ENCODE measurements around the gene HMX3. TPM values are rescaled to one million over a fixed set of nuclear protein-coding genes. Genes with fewer than 3 reads are reported as not detected.

HMX3 gene
- total RNA-seq, 1 donor from 2014 or later, result not detected

DNA sequence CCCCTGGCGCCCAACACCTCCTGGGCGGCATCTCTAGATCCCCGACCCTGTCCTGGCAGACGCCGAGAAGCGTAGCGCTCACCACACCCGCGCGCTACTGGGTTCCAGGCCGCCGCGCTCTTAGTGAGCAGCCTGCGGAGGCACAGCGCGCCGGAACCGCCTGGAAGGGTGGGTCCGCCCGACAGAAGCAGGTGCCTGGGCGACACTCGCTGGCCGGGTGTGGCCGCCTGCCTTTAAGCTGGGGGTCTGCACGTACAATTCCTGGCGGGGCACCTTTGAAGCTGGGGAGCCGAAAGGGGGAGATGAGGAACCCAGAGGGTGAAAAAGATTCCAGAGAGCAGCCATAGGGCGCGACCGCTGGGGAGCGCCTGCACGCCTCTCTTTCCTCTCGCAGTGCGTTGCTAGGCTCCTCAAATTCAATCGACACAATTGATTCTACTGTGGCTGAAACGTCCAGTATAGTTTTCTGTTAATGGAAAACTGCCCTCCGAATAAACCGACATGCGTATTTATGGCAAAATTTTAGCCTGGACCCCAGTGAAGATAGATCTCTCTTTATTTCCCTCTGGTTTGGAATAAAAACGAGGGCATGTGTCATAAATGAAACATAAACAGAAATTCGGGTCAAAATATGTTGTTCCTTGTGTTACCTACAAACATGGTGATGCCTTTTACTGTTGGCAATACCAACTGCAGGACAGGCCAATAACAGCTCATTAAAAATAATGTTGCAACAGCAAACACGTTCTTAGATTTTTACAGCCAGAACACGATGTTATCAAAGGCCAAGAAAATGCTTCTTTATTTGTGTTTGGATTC is 4.6 kb downstream of the HMX3 start:
- Histone ChIP-seq H3K36me3 (ENCODE audit: control insufficient read depth, insufficient read depth, low read length) (no peaks in the 10 kb centered on the region), H3K27me3 (ENCODE audit: control insufficient read depth, insufficient read depth, low read length) (peaks cover 87% of the 10 kb centered on the region), H3K4me3 (ENCODE audit: low read depth, low read length) (no peak overlapping the region)
- TF ChIP-seq, protein P1, sequence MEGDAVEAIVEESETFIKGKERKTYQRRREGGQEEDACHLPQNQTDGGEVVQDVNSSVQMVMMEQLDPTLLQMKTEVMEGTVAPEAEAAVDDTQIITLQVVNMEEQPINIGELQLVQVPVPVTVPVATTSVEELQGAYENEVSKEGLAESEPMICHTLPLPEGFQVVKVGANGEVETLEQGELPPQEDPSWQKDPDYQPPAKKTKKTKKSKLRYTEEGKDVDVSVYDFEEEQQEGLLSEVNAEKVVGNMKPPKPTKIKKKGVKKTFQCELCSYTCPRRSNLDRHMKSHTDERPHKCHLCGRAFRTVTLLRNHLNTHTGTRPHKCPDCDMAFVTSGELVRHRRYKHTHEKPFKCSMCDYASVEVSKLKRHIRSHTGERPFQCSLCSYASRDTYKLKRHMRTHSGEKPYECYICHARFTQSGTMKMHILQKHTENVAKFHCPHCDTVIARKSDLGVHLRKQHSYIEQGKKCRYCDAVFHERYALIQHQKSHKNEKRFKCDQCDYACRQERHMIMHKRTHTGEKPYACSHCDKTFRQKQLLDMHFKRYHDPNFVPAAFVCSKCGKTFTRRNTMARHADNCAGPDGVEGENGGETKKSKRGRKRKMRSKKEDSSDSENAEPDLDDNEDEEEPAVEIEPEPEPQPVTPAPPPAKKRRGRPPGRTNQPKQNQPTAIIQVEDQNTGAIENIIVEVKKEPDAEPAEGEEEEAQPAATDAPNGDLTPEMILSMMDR (IDR thresholded peaks at IDR 0.05; ENCODE audit: insufficient read depth, low read length, severe bottlenecking), result peak; percentile 29
- no peak for DNase-seq (ENCODE audit: low read depth)
- no peak for FAIRE-seq

- TF ChIP-seq, protein P1 (IDR thresholded peaks at IDR 0.05; ENCODE audit: insufficient read depth, low read length, severe bottlenecking), result no peak
- peaks cover 89% of the 10 kb centered on the region for H3K27me3 ChIP-seq (ENCODE audit: control insufficient read depth, insufficient read depth, low read length)
- no peaks in the 10 kb centered on the region for H3K36me3 ChIP-seq (ENCODE audit: control insufficient read depth, insufficient read depth, low read length)
- H3K4me3 ChIP-seq (ENCODE audit: low read depth, low read length), result no peak overlapping the region
- no peak for FAIRE-seq
- DNase-seq (ENCODE audit: low read depth), result no peak
Measured at GRCh38 chr10:123140983-123141390, 5.2 kb downstream of the HMX3 start.

GRCh38 chr10:123141791-123142700 is 6.3 kb downstream of the HMX3 start:
- Histone ChIP-seq H3K4me3 (ENCODE audit: low read depth, low read length) (no peak overlapping the region), H3K27me3 (ENCODE audit: control insufficient read depth, insufficient read depth, low read length) (peaks cover 89% of the 10 kb centered on the region), H3K36me3 (ENCODE audit: control insufficient read depth, insufficient read depth, low read length) (no peaks in the 10 kb centered on the region)
- FAIRE-seq, result peak; percentile 62
- DNase-seq (ENCODE audit: low read depth), result no peak
- TF ChIP-seq, protein P1 (IDR thresholded peaks at IDR 0.05; ENCODE audit: insufficient read depth, low read length, severe bottlenecking), result no peak

- Histone ChIP-seq H3K4me3 (ENCODE audit: low read depth, low read length) (no peak overlapping the region), H3K36me3 (ENCODE audit: control insufficient read depth, insufficient read depth, low read length) (no peaks in the 10 kb centered on the region), H3K27me3 (ENCODE audit: control insufficient read depth, insufficient read depth, low read length) (peaks cover 90% of the 10 kb centered on the region)
- FAIRE-seq (no peak), DNase-seq (ENCODE audit: low read depth) (no peak)
- TF ChIP-seq, protein P1 (IDR thresholded peaks at IDR 0.05; ENCODE audit: insufficient read depth, low read length, severe bottlenecking), result no peak
Measured at GRCh38 chr10:123142701-123143161, 7.0 kb downstream of the HMX3 start.

DNA sequence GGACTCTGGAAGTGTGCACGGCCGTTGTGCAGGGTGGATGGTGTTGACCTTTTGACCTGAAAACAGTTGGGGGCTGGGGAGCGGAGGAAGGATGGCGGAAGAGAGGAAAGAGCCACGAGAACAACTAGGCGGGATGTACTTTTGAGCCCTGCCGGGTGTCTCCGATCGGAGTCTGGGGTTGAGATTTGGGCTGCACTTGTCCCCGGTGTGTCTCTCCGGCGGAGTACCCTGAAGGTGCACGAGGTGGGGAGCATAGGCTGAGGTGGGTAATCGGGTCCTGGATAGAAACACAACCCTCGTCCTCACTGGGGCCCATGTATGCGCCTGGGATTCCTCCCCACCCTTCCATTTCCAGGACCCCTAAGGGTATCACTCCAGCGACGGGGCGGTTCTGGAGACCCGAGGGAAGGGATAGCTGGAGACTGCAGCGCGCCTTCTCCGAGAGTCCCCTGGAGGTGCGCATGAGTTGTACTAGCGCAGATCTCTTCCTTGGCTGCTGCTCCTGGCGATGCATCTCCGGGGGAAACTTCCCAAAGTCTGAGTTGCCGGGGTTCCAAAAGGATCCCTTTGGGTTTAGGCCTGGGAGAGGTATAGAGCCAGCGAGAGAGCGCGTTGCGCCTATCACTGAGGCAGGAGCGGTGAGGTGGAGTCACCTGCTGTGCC is 7.5 kb downstream of the HMX3 start:
- TF ChIP-seq, protein P1 (IDR thresholded peaks at IDR 0.05; ENCODE audit: insufficient read depth, low read length, severe bottlenecking), result no peak
- Histone ChIP-seq H3K4me3 (ENCODE audit: low read depth, low read length) (no peak overlapping the region), H3K27me3 (ENCODE audit: control insufficient read depth, insufficient read depth, low read length) (peaks cover 88% of the 10 kb centered on the region), H3K36me3 (ENCODE audit: control insufficient read depth, insufficient read depth, low read length) (no peaks in the 10 kb centered on the region)
- DNase-seq (ENCODE audit: low read depth) (no peak), FAIRE-seq (no peak)
